IMR-90 (cell line): Measurements from ENCODE around the gene LRRC7. TPM values are rescaled to one million over a fixed set of nuclear protein-coding genes. Genes with fewer than 3 reads are reported as not detected.

ENCODE experiments used
- ATAC-seq: fragments of 200-7000 bp; cut with Tn5 transposase; 2 replicates; pipeline ENCODE4 v1.9.1; 2020; ENCODE audit warnings: low read depth, mild to moderate bottlenecking, moderate library complexity
- BruUV-seq: library from RNA; stranded (reverse); fragments of 400-500 nt; replicated peaks from 2 replicates; lab custom pipeline; 2021; lab: Mats Ljungman, UMichigan
- CTCF ChIA-PET: fragments of 300-600 bp; formaldehyde crosslinking; extraction: SDS; loops from one replicate; lab custom pipeline; 2021; ENCODE audit warnings: antibody characterized with exemption; lab: Yijun Ruan, JAX
- POLR2A ChIA-PET: fragments of 300-600 bp; sonication (Branson Sonifier 250); formaldehyde crosslinking; loops from one replicate; lab custom pipeline; 2022; ENCODE audit warnings: antibody characterized with exemption; ENCODE audit not compliant: unreplicated experiment; lab: Charles Lee
- DNase-seq: peaks from one replicate; pipeline ENCODE4 v3.0.0; 2013
- H2AFZ ChIP-seq: replicated peaks from 2 replicates; pipeline ENCODE3; 2013; ENCODE audit warnings: low read length, mild to moderate bottlenecking; ENCODE audit not compliant: poor library complexity
- H2AK5ac ChIP-seq: 2 replicates; pipeline ENCODE4 v1.6.1; 2013; ENCODE audit warnings: low read depth, low read length, inconsistent platforms
- H2AK9ac ChIP-seq: replicated peaks from 2 replicates; pipeline ENCODE3; 2013; ENCODE audit warnings: mild to moderate bottlenecking, low read depth, low read length, moderate library complexity; ENCODE audit not compliant: poor library complexity
- H2BK120ac ChIP-seq: 2 replicates; pipeline ENCODE4 v1.6.1; 2013; ENCODE audit warnings: low read depth, low read length, inconsistent platforms
- H2BK15ac ChIP-seq: 3 replicates; pipeline ENCODE4 v1.6.1; 2013; ENCODE audit warnings: low read depth, low read length, inconsistent platforms
- H2BK20ac ChIP-seq: 2 replicates; pipeline ENCODE4 v1.6.1; 2013; ENCODE audit warnings: low read depth, mild to moderate bottlenecking, inconsistent platforms, low read length, moderate library complexity
- H2BK5ac ChIP-seq: 2 replicates; pipeline ENCODE4 v1.6.1; 2013; ENCODE audit warnings: mild to moderate bottlenecking, low read depth, low read length, inconsistent platforms; ENCODE audit not compliant: poor library complexity, severe bottlenecking
- H3K14ac ChIP-seq: replicated peaks from 2 replicates; pipeline ENCODE4 v1.6.1; 2013; ENCODE audit warnings: low read depth, low read length, inconsistent platforms
- H3K18ac ChIP-seq: 2 replicates; pipeline ENCODE4 v1.6.1; 2013; ENCODE audit warnings: low read depth, low read length, control low read depth
- H3K23ac ChIP-seq: 2 replicates; pipeline ENCODE4 v1.6.1; 2013; ENCODE audit warnings: low read depth, low read length, inconsistent platforms
- H3K27ac ChIP-seq: 2 replicates; pipeline ENCODE4 v1.5.1; 2013; ENCODE audit warnings: mild to moderate bottlenecking, control low read depth, low read length; ENCODE audit not compliant: insufficient read depth
- H3K27me3 ChIP-seq: 2 replicates; pipeline ENCODE4 v1.6.1; 2013; ENCODE audit warnings: low read length; ENCODE audit not compliant: control insufficient read depth, insufficient read depth
- H3K36me3 ChIP-seq: 2 replicates; pipeline ENCODE4 v1.6.1; 2013; ENCODE audit warnings: low read length, mixed read lengths; ENCODE audit not compliant: control insufficient read depth, insufficient read depth
- H3K4ac ChIP-seq: 2 replicates; pipeline ENCODE4 v1.6.1; 2013; ENCODE audit warnings: low read depth, low read length, inconsistent platforms
- H3K4me1 ChIP-seq: 2 replicates; pipeline ENCODE4 v1.6.1; 2013; ENCODE audit warnings: low read length, mixed read lengths; ENCODE audit not compliant: control insufficient read depth, insufficient read depth
- H3K4me2 ChIP-seq: 2 replicates; pipeline ENCODE4 v1.6.1; 2013; ENCODE audit warnings: low read depth, mild to moderate bottlenecking, control low read depth, low read length, moderate library complexity
- H3K4me3 ChIP-seq: 2 replicates; pipeline ENCODE4 v1.5.1; 2013; ENCODE audit warnings: low read depth, mild to moderate bottlenecking, control low read depth, low read length, moderate library complexity; ENCODE audit not compliant: insufficient read depth
- H3K56ac ChIP-seq: 2 replicates; pipeline ENCODE4 v1.6.1; 2013; ENCODE audit warnings: low read length, inconsistent platforms; ENCODE audit not compliant: insufficient read depth; ENCODE audit errors: extremely low read depth
- H3K79me1 ChIP-seq, 2 experiments: 2 replicates each; pipeline ENCODE4 v1.6.1; 2013; ENCODE audit warnings: low read length in 2 of 2, inconsistent platforms in 1 of 2, low read depth in 1 of 2
- H3K9ac ChIP-seq: 2 replicates; pipeline ENCODE4 v1.6.1; 2013; ENCODE audit warnings: low read depth, low read length, control low read depth
- H3K9me1 ChIP-seq: 2 replicates; pipeline ENCODE4 v1.6.1; 2013; ENCODE audit warnings: low read length, inconsistent platforms; ENCODE audit not compliant: insufficient read depth
- H3K9me3 ChIP-seq: 2 replicates; pipeline ENCODE4 v1.6.1; 2013; ENCODE audit warnings: low read length; ENCODE audit not compliant: control insufficient read depth, insufficient read depth
- H4K20me1 ChIP-seq: 2 replicates; pipeline ENCODE4 v1.6.1; 2013; ENCODE audit warnings: low read length, inconsistent platforms; ENCODE audit not compliant: insufficient read depth
- H4K5ac ChIP-seq: 2 replicates; pipeline ENCODE4 v1.6.1; 2013; ENCODE audit warnings: mild to moderate bottlenecking, low read depth, low read length, control low read depth
- H4K8ac ChIP-seq, 2 experiments: 2 replicates each; pipeline ENCODE4 v1.6.1; 2013; ENCODE audit warnings: low read depth in 2 of 2, low read length in 2 of 2, control low read depth in 1 of 2, inconsistent platforms in 1 of 2
- H4K91ac ChIP-seq: 2 replicates; pipeline ENCODE4 v1.6.1; 2013; ENCODE audit warnings: low read depth, low read length, inconsistent platforms; ENCODE audit not compliant: insufficient read depth
- BHLHE40 ChIP-seq: fragments of 150-350 bp; IDR thresholded peaks from 2 replicates; pipeline ENCODE4 v1.6.1; 2016; ENCODE audit warnings: mild to moderate bottlenecking, low read depth, low read length
- ELK1 ChIP-seq: fragments of 150-350 bp; IDR thresholded peaks from 2 replicates; pipeline ENCODE4 v1.6.1; 2016; ENCODE audit warnings: low read depth, mild to moderate bottlenecking, low read length, moderate library complexity, borderline replicate concordance
- MAFK ChIP-seq: IDR thresholded peaks from 2 replicates; pipeline ENCODE4 v1.6.1; 2012; ENCODE audit warnings: low read depth, low read length, improper control_type of control experiment
- NFE2L2 ChIP-seq: fragments of 150-350 bp; IDR thresholded peaks from 2 replicates; pipeline ENCODE4 v1.6.1; 2016; ENCODE audit warnings: low read depth, mild to moderate bottlenecking, low read length
- RAD21 ChIP-seq: IDR thresholded peaks from 2 replicates; pipeline ENCODE4 v1.6.1; 2012; ENCODE audit warnings: low read length, improper control_type of control experiment
- RCOR1 ChIP-seq: IDR thresholded peaks from 2 replicates; pipeline ENCODE4 v1.6.1; 2012; ENCODE audit warnings: mild to moderate bottlenecking, low read length, improper control_type of control experiment; ENCODE audit not compliant: insufficient replicate concordance
- RFX5 ChIP-seq: IDR thresholded peaks from 2 replicates; pipeline ENCODE4 v1.8.0; 2012; ENCODE audit warnings: low read depth, mild to moderate bottlenecking, low read length, moderate library complexity
- WGBS, 2 experiments: methylation state at CpG; one replicate each; pipeline versions ENCODE4 v1.1.5 to v1.1.7; 2013; ENCODE audit warnings: missing lambda C conversion rate in 2 of 2; ENCODE audit not compliant: insufficient read length in 1 of 2; ENCODE audit errors: extremely low coverage in 2 of 2; 5-methylcytosine and 5-hydroxymethylcytosine counted together
- dilution Hi-C: fragments of 300-500 bp; cut with HindIII; formaldehyde crosslinking; loops from one replicate; pipeline ENCODE4 v1.14.3; 2018; ENCODE audit warnings: low sequenced_read_pairs; ENCODE audit not compliant: unreplicated experiment
- in situ Hi-C: fragments of 300-500 bp; cut with MboI; formaldehyde crosslinking; loops from 3 replicates; pipeline ENCODE4 v1.14.3; 2019; ENCODE audit warnings: low sequenced_read_pairs, inconsistent platforms, mixed read lengths
- intact Hi-C: fragments of 100-400 bp; cut with micrococcal nuclease; formaldehyde crosslinking; loops from 2 replicates; pipeline ENCODE4 v1.10.0; 2022
- polyA plus RNA-seq, 3 experiments: library from polyadenylated mRNA; depleted of rRNA; stranded (reverse); fragments of >200 nt; gene quantifications; 2 replicates each; pipeline ENCODE4 v1.2.3, GENCODE V29; 2012; ENCODE audit warnings: low replicate concordance in 1 of 3
- total RNA-seq: library from RNA; depleted of rRNA; stranded (reverse); fragments of >200 nt; gene quantifications from 2 replicates; pipeline ENCODE4 v1.2.3, GENCODE V29; 2012

Gene LRRC7
- total and polyA plus RNA-seq, 2 of the 4 experiments (the other 2 are of a cell fraction), result under 0.01 to 0.02 TPM

- no peak overlapping the region for H3K4me2 ChIP-seq
- no peak overlapping the region for H3K27ac ChIP-seq
- no peak overlapping the region for H3K18ac ChIP-seq
- no peaks in the 10 kb centered on the region for H3K79me1 ChIP-seq
- intact Hi-C loops, result no loop called here
- no peaks in the 10 kb centered on the region for H3K27me3 ChIP-seq
- ChIA-PET POLR2A (no interaction called here), CTCF (no interaction called here)
- ATAC-seq (no peak), DNase-seq (no peak)
- dilution Hi-C loops, result no loop called here
- H3K4ac ChIP-seq, result no peak overlapping the region
- H2BK15ac ChIP-seq, result no peak overlapping the region
- H2BK20ac ChIP-seq, result no peak overlapping the region
- no peaks in the 10 kb centered on the region for H3K36me3 ChIP-seq
- no peak overlapping the region for H2AK9ac ChIP-seq
- H4K8ac ChIP-seq, result no peak overlapping the region
- no peak for TF ChIP-seq RFX5
- TF ChIP-seq RCOR1, result no peak
- TF ChIP-seq RAD21, result no peak
- TF ChIP-seq ELK1, result no peak
- no peak for TF ChIP-seq BHLHE40
- no peak for TF ChIP-seq NFE2L2
- TF ChIP-seq MAFK, result no peak
- H3K14ac ChIP-seq, result no peak overlapping the region
- no peaks in the 10 kb centered on the region for H4K20me1 ChIP-seq
- no peak overlapping the region for H3K56ac ChIP-seq
- no peaks in the 10 kb centered on the region for H3K9me3 ChIP-seq
- H2AK5ac ChIP-seq, result no peak overlapping the region
- H2BK120ac ChIP-seq, result no peak overlapping the region
- no peaks in the 10 kb centered on the region for H3K4me1 ChIP-seq
- H3K9me1 ChIP-seq, result no peaks in the 10 kb centered on the region
- H3K9ac ChIP-seq, result no peak overlapping the region
- in situ Hi-C loops, result no loop called here
- BruUV-seq, result no TSS peak
- WGBS, 2 experiments, result no CpG with 5 or more reads among the region's 1 CpG
- H4K5ac ChIP-seq, result no peak overlapping the region
- no peak overlapping the region for H3K23ac ChIP-seq
- no peak overlapping the region for H2BK5ac ChIP-seq
- no peak overlapping the region for H2AFZ ChIP-seq
- H4K91ac ChIP-seq, result no peak overlapping the region
- no peak overlapping the region for H3K4me3 ChIP-seq
Measured at GRCh38 chr1:69645477-69645876, 77.8 kb downstream of the LRRC7 start.
